ENCODE measurements around the gene GMPR2. TPM values are rescaled to one million over a fixed set of nuclear protein-coding genes. Genes with fewer than 3 reads are reported as not detected.

The GMPR2 gene
- total RNA-seq, 1 donor from 2014 or later: 37.5 TPM

GRCh38 chr14:24253936-24254335, 21.2 kb downstream of the GMPR2 start:
- intact Hi-C loops (cut with DNase I): no loop called here
- Histone ChIP-seq H3K9me3 (no peaks in the 10 kb centered on the region), H3K36me3 (no peaks in the 10 kb centered on the region), H3K4me3 (no peak overlapping the region), H3K4me1 (no peaks in the 10 kb centered on the region), H3K27ac (no peak overlapping the region), H3K27me3 (no peaks in the 10 kb centered on the region)
- no peak for DNase-seq (ENCODE audit: low spot score in 2 of 2)
- no peak for TF ChIP-seq CTCF (IDR thresholded peaks at IDR 0.05)

- no peaks in the 10 kb centered on the region for H3K36me3 ChIP-seq
Measured at GRCh38 chr14:24254630-24255392, 22.1 kb downstream of the GMPR2 start.

GRCh38 chr14:24255438-24255837, 22.7 kb downstream of the GMPR2 start:
- DNase-seq (ENCODE audit: low spot score in 2 of 2): no peak
- Histone ChIP-seq H3K9me3 (no peaks in the 10 kb centered on the region), H3K27me3 (no peaks in the 10 kb centered on the region), H3K4me1 (no peaks in the 10 kb centered on the region), H3K36me3 (no peaks in the 10 kb centered on the region), H3K4me3 (no peak overlapping the region), H3K27ac (no peak overlapping the region)
- intact Hi-C loops (cut with DNase I): no loop called here
- no peak for TF ChIP-seq CTCF (IDR thresholded peaks at IDR 0.05)

More at GRCh38 chr14:24254630-24255392, 22.1 kb downstream of the GMPR2 start:
- no peaks in the 10 kb centered on the region for H3K4me1 ChIP-seq
- TF ChIP-seq CTCF (IDR thresholded peaks at IDR 0.05): no peak
- no peak overlapping the region for H3K27ac ChIP-seq
- intact Hi-C loops (cut with DNase I): no loop called here
- DNase-seq (ENCODE audit: low spot score in 2 of 2): no peak
- no peak overlapping the region for H3K4me3 ChIP-seq
- H3K27me3 ChIP-seq: no peaks in the 10 kb centered on the region
- H3K9me3 ChIP-seq: no peaks in the 10 kb centered on the region

- no peak for DNase-seq (ENCODE audit: low spot score in 2 of 2)
- intact Hi-C loops (cut with DNase I): no loop called here
Measured at GRCh38 chr14:24255931-24256711, 23.4 kb downstream of the GMPR2 start.

GRCh38 chr14:24256960-24257359, 24.2 kb downstream of the GMPR2 start:
- no peak overlapping the region for H3K27ac ChIP-seq
- H3K4me1 ChIP-seq: no peaks in the 10 kb centered on the region
- H3K27me3 ChIP-seq: no peaks in the 10 kb centered on the region
- DNase-seq (ENCODE audit: low spot score in 2 of 2): no peak
- H3K36me3 ChIP-seq: no peaks in the 10 kb centered on the region
- TF ChIP-seq CTCF (IDR thresholded peaks at IDR 0.05): no peak
- no peaks in the 10 kb centered on the region for H3K9me3 ChIP-seq
- H3K4me3 ChIP-seq: no peak overlapping the region
- intact Hi-C loops (cut with DNase I): no loop called here

More at GRCh38 chr14:24255931-24256711, 23.4 kb downstream of the GMPR2 start:
- H3K9me3 ChIP-seq: no peaks in the 10 kb centered on the region
- H3K36me3 ChIP-seq: no peaks in the 10 kb centered on the region
- H3K27me3 ChIP-seq: no peaks in the 10 kb centered on the region
- no peak overlapping the region for H3K27ac ChIP-seq
- H3K4me1 ChIP-seq: no peaks in the 10 kb centered on the region
- TF ChIP-seq CTCF (IDR thresholded peaks at IDR 0.05): no peak
- no peak overlapping the region for H3K4me3 ChIP-seq
